PC-9 (cell line): ENCODE results near the gene ELAC1. TPM values are rescaled to one million over a fixed set of nuclear protein-coding genes. Genes with fewer than 3 reads are reported as not detected.

ENCODE experiments used
- BruUV-seq: library from RNA; stranded (reverse); fragments of 400-500 nt; replicated peaks from 2 replicates; lab custom pipeline; 2021; lab: Mats Ljungman, UMichigan
- CTCF ChIA-PET: fragments of 300-600 bp; sonication (Branson Sonifier 250); formaldehyde crosslinking; loops from one replicate; lab custom pipeline; 2022; ENCODE audit warnings: antibody characterized with exemption; lab: Charles Lee
- POLR2A ChIA-PET: fragments of 300-600 bp; sonication (Branson Sonifier 250); formaldehyde crosslinking; loops from one replicate; lab custom pipeline; 2022; ENCODE audit warnings: antibody characterized with exemption; ENCODE audit not compliant: unreplicated experiment; lab: Charles Lee
- DNase-seq, 2 experiments: peaks; one replicate each; pipeline versions ENCODE4 v3.0.0 to v3.0.0-alpha.2; 2015 to 2022; ENCODE audit warnings: mixed read lengths in 1 of 2
- H2AFZ ChIP-seq: fragments of 200-600 bp; sonication (generic); 2 replicates; pipeline ENCODE4 v1.8.1; 2017; ENCODE audit warnings: antibody characterized with exemption
- H3F3A ChIP-seq: fragments of 200-600 bp; sonication (generic); 2 replicates; pipeline ENCODE4 v1.8.1; 2017; ENCODE audit warnings: antibody characterized with exemption, mild to moderate bottlenecking, low read depth; ENCODE audit not compliant: insufficient read depth
- H3K27ac ChIP-seq: fragments of 200-600 bp; sonication (generic); 2 replicates; pipeline ENCODE4 v1.6.1; 2016; ENCODE audit warnings: mixed run types
- H3K27me3 ChIP-seq: fragments of 200-600 bp; sonication (generic); 2 replicates; pipeline ENCODE4 v1.6.1; 2016; ENCODE audit warnings: low read depth, mixed run types; ENCODE audit not compliant: insufficient read depth
- H3K36me3 ChIP-seq: fragments of 200-600 bp; sonication (generic); 2 replicates; pipeline ENCODE4 v1.6.1; 2016; ENCODE audit warnings: low read depth, mixed run types
- H3K4me1 ChIP-seq: fragments of 200-600 bp; sonication (generic); replicated peaks from 2 replicates; pipeline ENCODE4 v1.6.1; 2016; ENCODE audit warnings: mixed run types; ENCODE audit not compliant: insufficient read depth
- H3K4me2 ChIP-seq: fragments of 200-600 bp; sonication (generic); 2 replicates; pipeline ENCODE4 v1.6.1; 2017; ENCODE audit warnings: mixed run types
- H3K4me3 ChIP-seq: fragments of 200-600 bp; sonication (generic); 2 replicates; pipeline ENCODE4 v1.6.1; 2016; ENCODE audit warnings: mixed run types
- H3K79me2 ChIP-seq: fragments of 200-600 bp; sonication (generic); 2 replicates; pipeline ENCODE4 v1.6.1; 2017; ENCODE audit warnings: low read depth, mixed run types
- H3K9me2 ChIP-seq: fragments of 200-600 bp; sonication (generic); 2 replicates; pipeline ENCODE4 v1.8.1; 2017; ENCODE audit warnings: mild to moderate bottlenecking; ENCODE audit not compliant: insufficient read depth
- H3K9me3 ChIP-seq: fragments of 200-600 bp; sonication (generic); 2 replicates; pipeline ENCODE4 v1.8.1; 2016; ENCODE audit warnings: low read depth; ENCODE audit not compliant: insufficient read depth
- H4K20me1 ChIP-seq: fragments of 200-600 bp; sonication (generic); 2 replicates; pipeline ENCODE4 v1.8.1; 2017; ENCODE audit not compliant: insufficient read depth
- CTCF ChIP-seq: fragments of 200-600 bp; sonication (generic); conservative IDR thresholded peaks from 2 replicates; pipeline ENCODE4 v1.6.1; 2017; ENCODE audit warnings: mixed run types, antibody characterized with exemption, mild to moderate bottlenecking, moderate library complexity
- EZH2 ChIP-seq: fragments of 200-600 bp; sonication (generic); IDR thresholded peaks from 2 replicates; pipeline ENCODE4 v1.8.0; 2017; ENCODE audit warnings: antibody characterized with exemption, low read depth
- intact Hi-C: fragments of 100-400 bp; cut with micrococcal nuclease; formaldehyde crosslinking; loops from one replicate; pipeline ENCODE4 v1.10.0; 2022; ENCODE audit not compliant: unreplicated experiment
- total RNA-seq: library from RNA; stranded (reverse); gene quantifications from 2 replicates; pipeline ENCODE4 v1.2.3, GENCODE V29; 2021

Gene ELAC1
- total RNA-seq, 1 experiment from 2014 or later: 6.0 TPM

GRCh38 chr18:50973367-50974126, 5.7 kb downstream of the ELAC1 start:
- peaks cover 25% of the 10 kb centered on the region for H3K36me3 ChIP-seq
- H3K9me3 ChIP-seq: peaks cover 6% of the 10 kb centered on the region; the same call in 1 of the 2 replicates
- ChIA-PET CTCF (no interaction called here), POLR2A (no interaction called here)
- no peak overlapping the region for H3K4me2 ChIP-seq
- no peaks in the 10 kb centered on the region for H3K9me2 ChIP-seq
- H3F3A ChIP-seq: peaks cover 7% of the 10 kb centered on the region; the same call in 1 of the 2 replicates
- no peaks in the 10 kb centered on the region for H3K27me3 ChIP-seq
- no peak overlapping the region for H3K27ac ChIP-seq
- H3K79me2 ChIP-seq: peaks cover 12% of the 10 kb centered on the region
- H2AFZ ChIP-seq: no peak overlapping the region
- peaks cover 24% of the 10 kb centered on the region for H3K4me1 ChIP-seq
- no TSS peak for BruUV-seq
- H4K20me1 ChIP-seq: no peaks in the 10 kb centered on the region; the same call in 1 of the 2 replicates
- no peak overlapping the region for H3K4me3 ChIP-seq
- intact Hi-C loops: no loop called here
- TF ChIP-seq EZH2 (no peak), CTCF (no peak)
- peak in 1 of 2 experiments; percentile 71 for DNase-seq

DNA sequence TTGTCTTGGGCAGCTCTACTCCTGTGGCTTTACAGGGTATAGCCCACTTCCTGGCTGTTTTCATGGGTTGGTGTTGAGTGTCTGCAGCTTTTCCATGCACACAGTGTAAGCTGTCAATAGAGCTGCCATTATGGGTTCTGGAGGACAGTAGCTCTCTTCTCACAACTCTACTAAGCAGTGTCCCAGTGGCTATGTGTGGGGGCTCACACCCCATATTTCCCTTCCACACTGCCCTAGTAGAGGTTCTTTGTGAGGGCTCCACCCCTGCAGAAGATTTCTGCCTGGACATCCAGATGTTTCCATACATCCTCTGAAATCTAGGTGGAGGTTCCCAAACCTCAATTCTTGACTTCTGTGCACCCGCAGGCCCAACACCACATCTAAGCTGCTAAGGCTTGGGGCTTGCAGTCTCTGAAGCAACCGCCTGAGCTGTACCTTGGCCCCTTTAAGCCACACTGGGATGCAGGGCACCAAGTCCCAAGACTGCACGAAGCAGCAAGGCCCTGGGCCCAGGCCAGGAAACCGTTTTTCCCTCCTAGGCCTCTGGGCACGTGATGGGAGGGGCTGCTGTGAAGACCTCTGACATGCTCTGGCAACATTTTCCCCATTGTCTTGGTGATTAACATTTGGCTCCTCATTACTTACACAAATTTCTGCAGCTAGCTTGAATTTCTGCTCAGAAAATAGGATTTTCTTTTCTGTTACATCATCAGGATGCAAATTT, 9.4 kb downstream of the ELAC1 start:
- H2AFZ ChIP-seq: no peak overlapping the region
- intact Hi-C loops: no loop called here
- H3K4me3 ChIP-seq: no peak overlapping the region
- ChIA-PET POLR2A (no interaction called here), CTCF (no interaction called here)
- no peak overlapping the region for H3K27ac ChIP-seq
- no peaks in the 10 kb centered on the region for H3K27me3 ChIP-seq
- H3K9me2 ChIP-seq: no peaks in the 10 kb centered on the region
- no peaks in the 10 kb centered on the region for H4K20me1 ChIP-seq
- H3K4me1 ChIP-seq: peaks cover 19% of the 10 kb centered on the region; the same call in 1 of the 2 replicates
- TF ChIP-seq CTCF (no peak), EZH2 (no peak)
- DNase-seq: no peak
- no TSS peak for BruUV-seq
- H3K4me2 ChIP-seq: no peak overlapping the region
- no peaks in the 10 kb centered on the region for H3K79me2 ChIP-seq
- H3F3A ChIP-seq: no peaks in the 10 kb centered on the region
- H3K36me3 ChIP-seq: peaks cover 27% of the 10 kb centered on the region
- H3K9me3 ChIP-seq: peaks cover 6% of the 10 kb centered on the region; the same call in 1 of the 2 replicates

GRCh38 chr18:50981381-50981780, 13.5 kb downstream of the ELAC1 start:
- Histone ChIP-seq H3K4me2 (no peak overlapping the region), H4K20me1 (no peaks in the 10 kb centered on the region), H2AFZ (no peak overlapping the region), H3K4me3 (no peak overlapping the region), H3K9me2 (no peaks in the 10 kb centered on the region), H3F3A (no peaks in the 10 kb centered on the region), H3K27me3 (no peaks in the 10 kb centered on the region), H3K27ac (peak overlapping the region; percentile 63), H3K79me2 (no peaks in the 10 kb centered on the region), H3K9me3 (peaks cover 6% of the 10 kb centered on the region; the same call in 1 of the 2 replicates), H3K36me3 (peaks cover 22% of the 10 kb centered on the region), H3K4me1 (peaks cover 14% of the 10 kb centered on the region; the same call in 1 of the 2 replicates)
- ChIA-PET CTCF (interaction anchor here (0.6 kb wide), 1 partner anchor 33 kb away, joined by 8 read pairs; no protein-coding TSS in a partner anchor), POLR2A (interaction anchor here (0.6 kb wide), 3 partner anchors 14 to 217 kb away, joined by 3 to 41 read pairs (median 4); partner anchors contain the start of gene ELAC1)
- DNase-seq: peak; percentile 3 to 87
- TF ChIP-seq CTCF (no peak), EZH2 (no peak)
- no TSS peak for BruUV-seq
- intact Hi-C loops: no loop called here
